IPS DF 19.7 (cell line): Measurements from ENCODE around the gene GOLGA8J.
"Not testable (repeated sequence)": the region's sequence is repeated elsewhere in the genome, so short reads cannot be mapped to it uniquely, and the experiment has no call there.

Experiments
- DNase-seq: peaks from one replicate; pipeline ENCODE4 v3.0.0-alpha.2; 2013; ENCODE audit warnings: low read depth, low spot score

The GOLGA8J gene, protein sequence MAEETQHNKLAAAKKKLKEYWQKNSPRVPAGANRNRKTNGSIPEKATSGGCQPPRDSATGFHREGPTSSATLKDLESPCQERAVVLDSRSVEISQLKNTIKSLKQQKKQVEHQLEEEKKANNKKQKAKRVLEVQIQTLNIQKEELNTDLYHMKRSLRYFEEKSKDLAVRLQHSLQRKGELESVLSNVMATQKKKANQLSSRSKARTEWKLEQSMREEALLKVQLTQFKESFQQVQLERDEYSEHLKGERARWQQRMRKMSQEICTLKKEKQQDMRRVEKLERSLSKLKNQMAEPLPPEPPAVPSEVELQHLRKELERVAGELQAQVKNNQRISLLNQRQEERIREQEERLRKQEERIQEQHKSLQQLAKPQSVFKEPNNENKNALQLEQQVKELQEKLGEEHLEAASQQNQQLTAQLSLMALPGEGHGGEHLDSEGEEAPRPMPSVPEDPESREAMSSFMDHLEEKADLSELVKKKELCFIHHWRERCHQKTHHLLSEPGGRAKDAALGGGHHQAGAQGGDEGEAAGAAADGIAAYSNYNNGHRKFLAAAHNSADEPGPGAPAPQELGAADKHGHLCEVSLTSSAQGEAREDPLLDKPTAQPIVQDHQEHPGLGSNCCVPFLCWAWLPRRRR

DNA sequence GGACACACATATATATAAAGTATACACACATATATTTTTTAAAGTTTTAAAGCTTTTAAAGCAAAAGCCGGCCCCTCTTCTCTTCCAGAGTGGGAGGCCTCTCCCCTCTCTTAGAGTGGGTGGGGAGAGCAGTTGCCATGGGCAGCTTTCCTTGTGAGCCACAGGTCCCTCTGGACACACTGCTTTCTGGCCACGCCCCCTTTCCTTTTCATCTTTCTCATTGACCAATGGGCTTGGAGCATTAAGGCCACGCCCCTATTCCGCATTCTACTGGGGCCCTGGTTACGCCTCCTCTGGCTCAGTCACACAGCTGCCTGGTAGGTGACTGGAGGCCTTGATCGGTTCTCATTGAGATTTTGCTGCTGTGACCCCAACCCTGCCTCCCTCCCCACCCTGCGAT lies at the start of gene GOLGA8J:
Gene GOLGA8J, plus strand, starts transcription at position 301 of the 400 bp plus-strand sequence. Its CDS starts 98 bp downstream, at position 399.
- DNase-seq = not testable (repeated sequence)

DNA sequence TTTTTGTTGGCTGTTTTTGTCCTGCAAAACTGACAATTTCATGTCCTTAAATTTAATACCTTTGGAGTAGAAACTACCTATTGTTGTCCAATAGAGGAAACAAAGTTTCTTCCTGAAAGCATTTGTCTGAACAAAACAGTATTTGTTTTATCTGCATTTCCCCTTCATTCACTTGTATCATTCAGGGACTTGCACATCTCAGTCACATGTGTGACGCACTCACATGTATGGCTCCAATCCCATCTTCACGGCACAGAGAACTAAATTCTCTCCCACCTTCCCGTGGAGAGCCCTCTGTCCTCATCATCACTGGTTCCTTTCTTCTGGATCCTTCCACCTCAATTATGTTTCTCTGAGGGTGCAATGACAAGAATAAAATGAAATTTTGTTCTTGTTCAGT lies 49.5 kb upstream of the GOLGA8J start:
- no peak for DNase-seq

DNA sequence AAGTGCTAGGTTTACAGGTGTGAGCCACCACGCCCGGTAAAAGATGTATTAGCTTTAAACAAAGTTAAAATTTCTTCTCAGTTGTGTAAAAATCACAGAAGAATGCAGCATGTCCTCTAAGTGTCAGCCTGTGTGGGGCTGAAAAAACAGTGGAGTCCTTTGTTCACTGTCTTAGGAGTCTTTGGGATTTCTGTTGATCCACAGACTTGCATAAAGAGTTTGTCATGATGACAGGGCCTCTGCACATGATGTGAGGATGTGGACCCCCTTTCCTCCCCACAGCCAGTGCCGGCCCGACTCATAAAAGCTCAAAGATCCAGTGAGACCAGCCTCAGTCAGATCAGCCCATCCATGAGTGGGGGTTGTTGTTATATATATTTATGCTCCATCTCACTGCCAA lies 49.0 kb upstream of the GOLGA8J start:
- no peak for DNase-seq

DNA sequence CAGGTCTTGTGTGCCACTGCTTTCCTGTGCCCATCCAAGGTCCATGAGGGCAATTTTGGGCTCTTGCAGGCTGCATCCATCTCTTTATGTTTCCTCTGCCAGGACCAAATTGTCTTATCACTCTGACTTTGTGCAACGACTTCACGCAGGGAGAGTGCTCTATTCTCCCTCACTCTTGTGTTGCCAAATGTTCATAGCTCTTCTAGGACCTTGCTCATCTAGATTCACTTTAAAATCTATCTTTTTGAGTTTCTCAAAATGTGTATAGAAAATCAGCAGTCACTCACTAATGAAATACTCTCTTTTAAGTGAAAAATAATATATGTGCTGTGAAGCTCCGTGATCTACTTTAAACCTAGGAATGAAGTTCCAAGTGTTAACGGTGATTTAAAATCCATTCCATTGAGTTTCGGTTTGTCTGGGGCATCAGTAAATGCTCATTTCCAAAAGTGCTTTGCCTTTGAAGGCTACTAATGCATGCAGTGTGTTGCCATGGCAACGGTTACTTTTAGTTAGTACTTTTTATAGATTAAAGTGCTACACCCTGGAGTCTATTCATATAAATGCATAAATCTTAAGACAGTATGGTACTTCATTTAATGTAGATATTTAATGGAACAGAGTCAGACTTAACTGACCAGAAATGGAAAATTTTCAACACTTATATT lies 46.6 kb upstream of the GOLGA8J start:
- DNase-seq = no peak

DNA sequence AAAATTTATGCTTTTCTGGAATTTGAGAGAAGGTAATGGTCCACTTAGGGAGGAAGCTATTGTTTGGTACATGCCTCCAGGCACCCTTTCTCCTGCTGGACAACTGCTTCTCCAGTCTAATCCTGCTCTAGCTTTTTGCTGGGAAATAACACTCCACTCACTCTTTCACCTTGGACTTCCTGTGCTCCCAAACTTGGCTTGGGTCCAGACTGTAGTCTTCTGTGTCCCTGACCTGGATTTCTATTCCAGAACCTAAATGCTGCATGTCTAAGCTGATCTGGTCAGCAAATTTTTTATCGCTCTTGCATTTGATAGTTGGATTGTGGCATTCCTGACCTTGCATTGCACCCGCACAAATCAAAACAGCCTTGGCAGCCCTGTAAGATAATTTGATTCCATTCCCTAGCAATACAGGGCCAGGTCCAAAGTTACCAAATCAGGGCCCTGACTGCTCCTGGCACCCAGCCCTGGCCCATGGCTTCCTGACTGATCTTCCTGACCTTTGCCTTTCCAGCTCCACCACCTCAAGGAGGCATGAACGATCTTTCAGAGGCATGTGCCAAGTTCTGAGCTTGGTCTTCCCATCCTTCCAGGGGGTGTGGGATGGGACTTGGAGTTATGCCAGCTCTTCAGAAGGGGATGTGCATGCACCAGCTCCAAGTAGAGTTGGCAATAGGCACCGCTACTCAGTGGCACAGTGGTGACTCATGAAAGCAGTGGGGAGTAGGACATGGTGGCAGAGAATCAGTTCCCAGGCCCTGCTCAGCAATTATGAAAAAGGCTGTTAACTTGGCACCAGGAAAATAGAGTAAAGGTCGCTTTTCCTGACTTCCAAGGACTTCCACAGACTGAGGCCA lies 43.9 kb upstream of the GOLGA8J start:
- no peak for DNase-seq

DNA sequence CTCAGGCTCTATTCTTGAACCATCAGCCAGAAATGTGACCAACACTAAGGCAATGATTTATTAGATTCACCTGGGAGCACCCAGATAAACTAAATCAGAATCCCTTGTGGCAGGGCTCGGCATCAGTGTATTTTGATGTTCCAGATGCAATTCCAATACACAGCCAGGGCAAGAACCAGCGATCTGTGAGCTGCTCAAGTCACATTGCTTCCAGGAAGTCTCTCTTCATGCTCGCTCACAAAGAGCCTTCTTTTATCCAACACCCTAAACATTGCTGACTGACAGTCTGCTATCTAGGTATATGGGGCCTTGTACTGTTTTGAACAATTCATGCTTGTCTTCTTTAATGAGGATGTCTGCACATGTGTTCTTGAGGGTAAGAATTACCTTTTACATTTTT lies 40.9 kb upstream of the GOLGA8J start:
- no peak for DNase-seq

DNA sequence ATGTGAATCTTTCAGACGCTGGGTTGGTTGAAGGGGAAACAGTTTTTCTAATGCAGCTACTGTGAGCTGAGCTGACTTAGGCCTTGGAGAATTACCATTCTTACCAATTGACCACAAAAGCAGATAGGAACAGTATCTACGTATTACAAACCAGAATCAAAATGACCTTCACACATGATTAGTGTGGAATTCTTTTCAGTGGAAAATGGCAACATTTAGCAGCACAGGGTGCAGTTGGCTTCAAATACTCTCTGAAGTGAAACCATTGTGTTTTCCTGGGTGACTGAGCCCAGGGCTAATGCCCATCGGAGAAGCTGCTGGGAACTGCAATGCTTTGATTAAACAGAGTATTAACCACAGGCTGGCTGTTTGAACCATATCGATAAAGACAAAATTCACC lies 40.2 kb upstream of the GOLGA8J start:
- DNase-seq = no peak

DNA sequence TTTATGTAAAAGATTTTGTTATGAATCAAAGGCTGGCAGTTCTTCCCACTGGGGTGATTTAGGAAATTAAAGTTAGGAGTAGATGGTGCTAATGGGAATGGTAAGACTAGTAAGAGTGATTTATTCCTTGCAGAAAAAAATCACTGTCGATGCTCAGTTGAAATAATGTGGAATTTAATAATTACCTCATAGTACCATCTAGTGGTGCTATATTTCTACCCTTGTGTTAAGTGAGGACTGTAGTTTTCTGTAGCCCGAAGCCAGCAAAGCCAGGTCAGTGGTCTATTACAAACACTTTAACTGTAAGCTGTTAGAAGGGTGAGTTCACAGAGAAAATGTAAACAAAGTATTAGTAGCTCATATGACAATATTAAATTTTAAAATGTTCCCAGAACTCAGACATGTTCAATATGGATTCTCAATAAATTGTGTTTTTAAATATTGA lies 39.5 kb upstream of the GOLGA8J start:
- no peak for DNase-seq

DNA sequence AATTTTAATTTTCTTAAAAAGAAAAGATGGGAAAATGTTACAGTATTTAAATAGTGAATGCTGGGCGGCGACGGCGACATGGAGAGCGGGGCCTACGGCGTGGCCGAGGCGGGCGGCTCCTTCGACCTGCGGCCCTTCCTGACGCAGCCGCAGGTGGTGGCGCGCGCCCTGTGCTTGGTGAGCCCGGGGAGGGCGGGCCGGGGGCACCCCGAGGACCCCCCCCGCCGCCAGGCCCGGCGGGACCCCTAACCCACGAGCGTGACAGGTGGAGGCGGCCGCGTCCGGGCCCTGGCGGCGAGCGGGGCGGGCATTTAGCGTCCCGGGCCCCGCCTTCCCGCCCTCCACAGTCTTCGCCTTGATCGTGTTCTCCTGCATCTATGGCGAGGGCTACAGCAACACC lies 38.4 kb upstream of the GOLGA8J start:
- no peak for DNase-seq

DNA sequence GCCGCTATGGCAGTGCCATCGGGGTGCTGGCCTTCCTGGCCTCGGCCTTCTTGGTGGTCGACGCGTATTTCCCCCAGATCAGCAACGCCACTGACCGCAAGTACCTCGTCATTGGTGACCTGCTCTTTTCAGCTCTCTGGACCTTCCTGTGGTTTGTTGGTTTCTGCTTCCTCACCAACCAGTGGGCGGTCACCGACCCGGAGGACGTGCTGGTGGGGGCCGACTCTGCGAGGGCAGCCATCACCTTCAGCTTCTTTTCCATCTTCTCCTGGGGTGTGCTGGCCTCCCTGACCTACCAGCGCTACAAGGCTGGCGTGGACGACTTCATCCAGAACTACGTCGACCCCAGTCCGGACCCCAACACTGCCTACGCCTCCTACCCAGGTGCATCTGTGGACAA lies 37.9 kb upstream of the GOLGA8J start:
- DNase-seq = not testable (repeated sequence)

DNA sequence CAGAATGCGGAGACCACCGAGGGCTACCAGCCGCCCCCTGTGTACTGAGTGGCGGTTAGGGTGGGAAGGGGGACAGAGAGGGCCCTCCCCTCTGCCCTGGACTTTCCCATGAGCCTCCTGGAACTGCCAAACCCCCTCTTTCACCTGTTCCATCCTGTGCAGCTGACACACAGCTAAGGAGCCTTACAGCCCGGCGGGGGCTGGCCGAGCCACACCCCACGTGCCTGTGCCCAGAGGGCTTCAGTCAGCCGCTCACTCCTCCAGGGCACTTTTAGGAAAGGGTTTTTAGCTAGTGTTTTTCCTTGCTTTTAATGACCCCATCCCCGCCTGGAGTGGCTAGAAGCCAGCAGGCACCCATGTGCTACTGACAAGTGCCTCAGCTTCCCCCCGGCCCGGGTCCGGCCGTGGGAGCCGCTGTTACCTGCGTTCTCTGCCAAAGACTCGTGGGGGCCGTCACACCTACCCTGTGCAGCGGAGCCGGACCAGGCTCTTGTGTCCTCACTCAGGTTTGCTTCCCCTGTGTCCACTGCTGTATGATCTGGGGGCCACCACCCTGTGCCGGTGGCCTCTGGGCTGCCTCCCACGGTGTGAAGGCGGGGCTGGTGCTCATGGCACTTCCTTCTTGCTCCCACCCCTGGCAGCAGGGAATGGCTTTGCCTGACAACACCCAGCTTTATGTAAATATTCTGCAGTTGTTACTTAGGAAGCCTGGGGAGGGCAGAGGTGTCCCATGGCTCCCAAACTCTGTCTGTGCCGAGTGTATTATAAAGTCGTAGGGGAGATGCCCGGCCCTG lies 37.3 kb upstream of the GOLGA8J start:
- not testable (repeated sequence) for DNase-seq

DNA sequence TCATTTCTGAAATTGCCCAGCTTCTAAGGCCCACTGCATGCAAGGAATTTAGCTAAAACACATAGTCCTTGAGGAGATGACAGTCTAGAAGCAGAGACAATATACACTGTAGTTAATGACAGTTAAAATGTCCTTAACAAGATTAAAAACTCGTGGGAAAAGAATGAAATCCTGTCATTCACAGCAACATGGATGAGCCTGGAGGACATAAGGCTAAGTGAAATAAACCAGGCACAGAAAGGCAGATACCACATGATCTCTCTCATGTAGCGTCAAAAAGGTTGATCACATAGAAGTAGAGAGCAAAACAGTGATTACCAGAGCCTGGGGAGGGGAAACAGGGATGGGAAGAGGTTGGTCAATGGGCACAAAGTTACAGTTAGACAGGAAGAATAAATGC lies 36.3 kb upstream of the GOLGA8J start:
- no peak for DNase-seq

DNA sequence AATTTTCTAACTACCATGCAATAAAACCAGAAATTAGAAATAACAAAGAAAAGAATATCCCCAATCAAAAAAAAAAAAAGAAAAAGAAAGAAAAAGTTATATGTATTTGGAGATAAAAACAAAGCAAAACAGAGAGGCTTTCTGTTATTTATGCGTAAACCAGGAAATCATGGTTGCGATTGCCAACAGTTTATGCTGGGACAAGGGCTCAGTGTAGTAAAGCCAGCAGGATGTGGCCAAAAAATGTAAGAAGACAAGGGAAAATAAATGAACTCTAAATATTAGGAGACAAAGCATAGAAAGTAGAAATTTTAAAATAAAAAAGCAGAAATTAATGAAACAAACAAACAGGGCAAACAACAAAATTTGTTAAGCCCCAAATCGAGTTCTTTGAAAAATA lies 27.2 kb upstream of the GOLGA8J start:
- DNase-seq = no peak

DNA sequence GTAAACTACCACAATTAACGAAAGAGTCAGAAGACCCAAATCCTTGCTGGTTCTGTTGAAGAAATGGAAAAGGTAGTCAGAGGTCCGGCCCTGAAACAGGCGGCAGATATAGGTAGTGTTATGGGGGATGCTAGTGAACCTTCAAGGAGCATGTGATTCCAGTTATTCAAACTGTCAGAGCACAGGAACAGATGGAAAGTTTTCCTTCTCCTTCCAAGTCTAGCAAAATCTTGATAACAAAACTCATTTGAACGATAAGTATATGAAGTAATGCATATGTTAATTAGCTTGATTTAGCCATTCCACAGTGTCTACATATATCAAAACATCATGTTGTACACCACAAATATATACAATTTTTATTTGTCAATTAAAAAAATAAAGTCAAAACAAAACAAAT lies 26.6 kb upstream of the GOLGA8J start:
- DNase-seq = no peak

DNA sequence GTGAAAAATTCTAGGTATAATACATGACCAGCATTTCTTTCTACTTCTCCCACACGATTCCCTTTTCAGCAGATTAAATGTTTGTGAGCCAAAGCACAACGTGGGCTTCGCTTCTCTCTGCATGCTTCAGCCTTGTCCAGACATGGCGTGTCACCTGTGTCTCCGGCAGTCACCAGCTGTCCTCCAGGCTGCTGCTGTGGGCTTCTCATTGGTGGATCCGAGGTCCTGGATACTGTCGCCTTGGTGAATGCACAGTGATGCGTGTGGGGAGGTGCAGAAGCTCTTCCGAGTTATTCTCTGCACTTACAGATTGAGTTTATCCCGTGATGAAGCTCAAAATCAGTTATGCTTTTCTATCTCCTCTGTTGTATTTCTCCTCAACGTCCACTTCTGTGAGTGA lies 23.0 kb upstream of the GOLGA8J start:
- DNase-seq = no peak

DNA sequence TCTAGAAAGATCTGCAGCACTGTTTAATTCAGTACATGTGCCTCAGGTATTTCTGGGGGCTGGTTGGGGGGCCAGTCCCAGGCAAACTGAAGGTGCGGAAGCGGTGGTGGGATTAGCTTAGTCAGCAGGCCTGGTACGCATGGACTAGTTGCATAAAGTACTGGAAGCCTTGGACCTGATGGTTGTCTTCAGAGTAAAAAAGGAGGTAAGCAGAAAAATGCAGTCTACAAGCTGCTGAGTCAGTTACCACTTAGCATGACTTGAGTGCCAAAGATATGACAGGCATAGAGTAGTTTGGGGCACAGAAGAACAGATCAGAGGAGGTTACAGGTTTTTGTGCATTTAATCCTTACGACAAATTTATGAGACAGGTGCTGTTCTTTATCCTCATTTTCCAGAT lies 19.9 kb upstream of the GOLGA8J start:
- DNase-seq = no peak

DNA sequence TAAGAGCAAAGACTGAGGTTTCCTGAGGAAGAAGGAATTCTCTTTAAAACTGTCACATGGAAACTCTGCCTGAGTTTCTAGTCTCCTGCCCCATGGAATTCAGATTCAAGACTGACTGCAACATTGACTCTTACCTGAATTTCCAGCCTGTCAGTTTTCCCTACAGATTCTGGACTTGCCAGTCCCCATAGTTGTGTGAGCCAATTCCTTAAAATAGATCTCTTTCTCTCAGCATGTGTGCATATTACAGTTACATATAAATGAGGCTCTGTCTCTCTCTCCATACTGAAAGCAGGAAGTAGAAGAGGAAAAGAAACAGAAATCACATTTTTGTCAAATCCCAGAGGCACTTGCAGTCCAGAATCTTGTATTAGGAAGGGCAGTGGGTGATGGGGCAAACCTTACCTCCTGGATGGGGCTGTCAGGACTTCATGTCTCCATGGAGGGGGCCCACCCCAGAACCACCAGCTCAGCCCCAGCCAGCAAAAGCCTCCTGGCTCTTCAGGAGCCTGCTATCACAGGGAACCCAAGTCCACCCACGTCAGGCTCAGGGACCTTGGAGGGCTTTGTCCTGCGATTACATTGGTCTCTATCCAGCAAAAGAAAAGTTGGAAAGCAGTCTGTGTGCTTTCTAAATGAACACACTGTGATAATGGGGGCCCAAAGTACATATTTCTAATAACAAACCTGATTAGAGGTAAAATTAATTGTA lies 18.8 kb upstream of the GOLGA8J start:
- no peak for DNase-seq

DNA sequence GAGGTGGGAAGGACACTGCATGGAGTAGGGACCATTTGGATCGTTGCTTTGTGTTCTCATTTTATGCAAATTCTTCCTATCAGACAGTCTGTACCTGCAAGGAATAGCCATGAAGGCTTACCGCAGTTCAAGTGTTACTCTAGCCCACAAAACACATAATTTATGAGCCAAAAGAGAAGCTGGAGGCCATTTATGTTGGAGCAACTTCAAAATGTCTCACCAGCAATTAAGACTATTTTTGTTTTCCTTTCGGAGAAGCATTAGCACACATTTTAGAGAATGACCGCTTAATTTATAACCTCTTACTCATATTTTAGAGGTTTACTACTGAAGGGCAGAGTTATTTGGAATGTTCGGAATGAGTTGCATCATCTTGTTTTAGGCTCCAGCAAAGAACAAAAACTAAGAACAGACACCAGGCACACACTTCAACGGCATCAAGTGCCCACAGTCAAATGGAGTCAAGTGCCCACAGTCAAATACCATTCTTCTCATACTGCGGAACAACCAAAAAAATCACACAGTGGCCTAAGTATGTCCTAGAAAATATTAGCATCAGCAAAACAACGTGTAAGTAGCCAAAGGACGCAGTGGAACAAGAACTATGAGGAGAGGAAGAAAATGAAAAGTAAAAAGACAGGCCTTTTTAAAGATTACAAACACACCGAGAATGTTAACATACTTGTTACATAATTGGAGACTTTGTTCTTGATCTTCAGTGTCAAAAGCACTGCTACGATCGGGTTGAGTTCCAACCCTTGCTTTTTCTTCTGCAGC lies 17.5 kb upstream of the GOLGA8J start:
- no peak for DNase-seq

DNA sequence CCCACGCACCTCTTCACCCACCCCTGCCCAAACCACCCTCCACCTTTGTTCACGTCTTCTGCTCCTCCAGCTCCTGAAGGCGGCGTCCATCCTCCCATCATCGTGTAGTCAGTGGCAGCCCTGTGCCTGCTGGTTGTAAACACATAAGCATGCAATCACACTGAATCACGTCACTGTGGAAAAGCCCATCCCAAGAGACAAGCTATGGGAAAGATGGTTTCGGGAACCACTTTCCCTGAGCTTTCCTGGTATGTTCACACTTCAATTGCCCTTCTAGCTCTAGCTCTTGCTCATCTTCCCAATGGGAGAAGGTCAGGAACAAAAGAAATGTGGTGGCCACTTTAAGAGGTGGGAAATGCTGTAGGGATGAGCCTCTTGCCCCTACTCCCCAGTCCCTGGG lies 14.4 kb upstream of the GOLGA8J start:
- no peak for DNase-seq

DNA sequence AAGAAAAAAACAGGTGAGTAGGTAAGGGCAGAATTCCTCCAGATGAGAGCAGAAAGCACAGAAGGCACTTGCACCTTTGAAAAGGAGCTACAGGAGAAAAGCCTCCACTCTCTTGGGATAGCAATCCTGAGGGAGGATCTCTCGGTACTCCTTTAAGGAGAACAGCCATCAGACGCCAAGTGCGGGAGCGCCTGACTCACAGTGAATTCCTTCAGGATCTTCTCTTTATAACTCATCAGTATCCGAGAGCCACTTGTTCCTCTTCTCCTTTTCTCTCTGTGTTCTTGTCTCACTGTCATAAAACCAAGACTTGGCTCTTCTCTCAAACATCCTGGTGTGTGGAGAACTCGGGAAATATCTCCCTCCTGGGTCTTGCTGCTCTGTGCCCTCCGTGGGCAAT lies 10.1 kb upstream of the GOLGA8J start:
- DNase-seq = no peak
